GM19035 (cell line): ENCODE results near the gene PRR20A.
"Not testable (repeated sequence)": the region's sequence is repeated elsewhere in the genome, so short reads cannot be mapped to it uniquely, and the experiment has no call there.

ENCODE experiments used
- ATAC-seq: cut with Tn5 transposase; IDR thresholded peaks from one replicate; pipeline ENCODE4 v1.9.1; 2021; ENCODE audit not compliant: unreplicated experiment

PRR20A gene

GRCh38 chr13:57140235-57140968, at the start of gene PRR20A:
TSS of gene PRR20A (plus strand) at chr13:57140918. CDS start at chr13:57141305, 387 bp downstream.
- ATAC-seq: not testable (repeated sequence)

GRCh38 chr13:57114945-57115344, 25.8 kb upstream of the PRR20A start:
- ATAC-seq: no peak

DNA sequence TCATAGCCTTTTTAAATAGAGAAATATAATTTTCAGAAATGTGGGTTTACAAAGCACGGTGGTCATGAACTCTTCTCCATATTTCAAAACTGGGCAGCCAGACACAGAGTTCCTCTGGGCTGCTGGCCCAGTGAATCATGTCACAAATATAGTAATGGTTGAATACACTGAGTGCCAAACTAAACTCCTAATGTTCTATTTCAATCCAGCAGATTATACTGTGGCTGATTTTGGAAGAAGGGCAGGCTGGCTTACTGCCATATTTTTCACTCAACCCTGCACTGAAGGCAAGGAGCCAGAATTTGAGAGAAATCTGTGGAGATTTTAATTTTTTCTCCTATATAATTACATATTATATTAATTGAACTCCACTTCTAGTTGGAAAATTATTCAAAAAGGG, 17.0 kb upstream of the PRR20A start:
- ATAC-seq: no peak

- no peak for ATAC-seq
Observed at GRCh38 chr13:57128909-57129308, 11.8 kb upstream of the PRR20A start.

DNA sequence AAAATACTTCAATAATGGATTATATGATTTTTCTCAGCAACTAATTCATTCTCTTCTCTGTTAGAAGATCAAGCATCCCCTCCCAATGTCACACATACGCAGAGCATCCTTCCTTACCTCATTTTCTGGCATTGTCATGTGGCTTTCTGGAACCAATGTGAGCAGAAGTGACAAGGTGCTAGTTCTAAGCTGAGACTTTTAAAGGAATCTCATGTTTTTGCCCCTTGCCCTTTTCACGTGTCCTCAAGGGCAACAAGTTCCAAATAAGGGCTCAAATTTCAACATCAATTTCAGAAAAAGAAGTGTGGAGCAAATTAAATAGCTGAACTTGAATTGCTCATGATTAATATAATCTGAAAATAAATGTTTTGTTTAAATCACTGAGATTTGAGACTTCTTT, 4.6 kb upstream of the PRR20A start:
- no peak for ATAC-seq

- no peak for ATAC-seq
Observed at GRCh38 chr13:57137585-57137984, 3.1 kb upstream of the PRR20A start.

GRCh38 chr13:57138988-57139387, 1.7 kb upstream of the PRR20A start:
- no peak for ATAC-seq

DNA sequence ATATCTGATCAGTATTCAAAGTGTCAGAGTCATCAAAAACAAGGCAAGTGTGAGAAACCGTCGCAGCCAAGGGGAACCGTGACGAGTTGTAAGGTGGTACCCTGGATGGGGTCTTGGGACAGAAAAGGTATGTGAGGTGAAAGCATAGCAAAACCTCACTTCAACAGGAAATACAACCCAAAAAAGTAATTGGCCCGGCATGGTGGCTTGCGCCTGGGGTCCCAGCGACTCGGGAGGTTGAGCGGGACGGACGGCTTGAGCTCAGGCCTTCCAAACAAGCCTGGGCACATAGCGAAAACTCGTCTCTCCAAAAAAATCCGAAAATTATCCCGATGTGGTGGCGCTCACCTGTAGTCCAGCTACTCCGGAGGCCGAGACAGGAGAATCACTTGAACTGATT, 937 bp upstream of the PRR20A start:
- not testable (repeated sequence) for ATAC-seq

- not testable (repeated sequence) for ATAC-seq
Observed at GRCh38 chr13:57147188-57147587, 6.5 kb downstream of the PRR20A start, which contains the start of gene PRR20B. TSS of gene PRR20B (plus strand) at chr13:57147488. CDS start at chr13:57147875, 387 bp downstream.

- ATAC-seq: not testable (repeated sequence)
Observed at GRCh38 chr13:57148106-57148505, 7.4 kb downstream of the PRR20A start.

GRCh38 chr13:57153761-57154160, 13.0 kb downstream of the PRR20A start, which contains the start of gene PRR20C:
TSS of gene PRR20C (plus strand) at chr13:57154061. CDS start at chr13:57154448, 387 bp downstream.
- ATAC-seq: not testable (repeated sequence)

DNA sequence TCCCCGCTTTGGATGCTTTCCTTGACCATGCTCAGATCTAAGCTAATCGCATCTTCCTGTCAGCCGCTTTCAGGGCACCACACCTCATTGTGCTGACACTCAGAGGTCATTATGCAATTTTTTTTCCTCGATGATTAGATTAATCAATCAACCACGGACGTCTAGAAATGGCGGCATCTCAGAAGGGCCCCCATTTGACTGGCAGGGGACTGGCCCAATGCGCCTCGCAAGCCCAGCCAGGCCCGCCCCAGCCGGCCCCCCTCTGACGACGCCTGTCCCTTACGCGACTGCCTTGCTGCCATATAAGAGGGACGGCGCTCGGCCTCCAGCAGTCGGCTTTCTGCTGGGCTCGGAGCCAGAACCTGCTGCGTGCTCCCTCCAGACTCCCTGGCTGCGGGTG, 19.6 kb downstream of the PRR20A start, which contains the start of gene PRR20D:
Gene PRR20D (plus strand): TSS at position 301 of the 400 bp plus-strand sequence. CDS start 387 bp downstream, outside the sequence.
- not testable (repeated sequence) for ATAC-seq

- ATAC-seq: not testable (repeated sequence)
Observed at GRCh38 chr13:57166897-57167296, 26.2 kb downstream of the PRR20A start, which contains the start of gene PRR20E. TSS of gene PRR20E (plus strand) at chr13:57167197. CDS start at chr13:57167584, 387 bp downstream.

DNA sequence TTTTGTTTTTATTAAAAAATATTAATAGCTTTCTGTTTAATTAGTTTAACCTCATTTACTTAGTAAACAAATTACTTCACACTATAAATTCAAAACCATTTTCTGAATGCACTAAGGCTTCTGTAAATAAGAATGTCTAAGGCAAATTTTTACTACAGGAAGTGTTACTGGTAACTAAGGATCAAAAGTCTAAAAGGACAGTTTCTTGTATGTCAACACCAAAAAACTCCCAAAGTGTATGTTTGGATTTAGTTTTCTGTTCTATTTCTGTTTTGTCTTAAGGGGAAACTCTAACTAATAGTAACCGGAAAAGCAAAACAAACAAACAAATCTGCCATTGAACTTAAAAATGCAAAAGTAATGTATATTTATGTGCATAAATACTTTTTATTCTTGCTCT, 50.9 kb downstream of the PRR20A start:
- ATAC-seq: no peak
